GM21717 (cell line): ENCODE data around the gene TOMM34.

ENCODE experiments used
- ATAC-seq: cut with Tn5 transposase; IDR thresholded peaks from one replicate; pipeline ENCODE4 v1.9.1; 2021; ENCODE audit warnings: mild to moderate bottlenecking, moderate library complexity; ENCODE audit not compliant: unreplicated experiment

The TOMM34 gene

GRCh38 chr20:44963325-44964215, 3.4 kb upstream of the TOMM34 start:
- ATAC-seq = no peak

GRCh38 chr20:44962483-44962882, 2.3 kb upstream of the TOMM34 start:
- no peak for ATAC-seq

- no peak for ATAC-seq
Observed at GRCh38 chr20:44961870-44962267, 1.7 kb upstream of the TOMM34 start.

- no peak for ATAC-seq
Observed at GRCh38 chr20:44961011-44961869, 1.0 kb upstream of the TOMM34 start.

- peak; percentile 17 for ATAC-seq
Observed at GRCh38 chr20:44959638-44960102, 527 bp downstream of the TOMM34 start.

DNA sequence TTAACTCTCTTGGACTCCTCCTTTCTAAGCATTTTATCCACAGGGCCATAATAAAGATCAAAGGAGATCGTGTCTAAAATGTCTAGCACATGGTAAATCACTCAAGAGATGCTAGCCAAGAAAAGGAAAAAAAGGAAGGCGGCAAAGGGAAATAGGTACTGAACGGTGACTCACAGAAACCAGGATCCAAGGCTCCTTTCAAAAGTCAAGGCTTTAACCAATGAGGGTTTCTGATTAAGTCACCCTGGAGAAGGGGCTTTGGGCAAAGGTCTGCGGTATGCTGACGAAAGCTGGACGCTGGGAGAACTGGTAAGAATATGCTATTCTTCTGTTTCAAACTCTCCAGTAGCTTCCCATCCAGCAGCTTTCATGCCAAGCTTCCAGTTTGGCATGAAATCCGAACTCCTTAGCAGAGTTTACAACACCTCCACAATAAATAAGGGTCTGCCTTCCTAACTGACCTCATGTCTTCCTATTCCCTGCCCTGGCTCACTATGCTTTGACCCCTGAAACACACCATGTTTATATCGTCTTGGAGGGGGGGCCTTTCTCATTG, 1.0 kb downstream of the TOMM34 start:
- ATAC-seq = no peak

DNA sequence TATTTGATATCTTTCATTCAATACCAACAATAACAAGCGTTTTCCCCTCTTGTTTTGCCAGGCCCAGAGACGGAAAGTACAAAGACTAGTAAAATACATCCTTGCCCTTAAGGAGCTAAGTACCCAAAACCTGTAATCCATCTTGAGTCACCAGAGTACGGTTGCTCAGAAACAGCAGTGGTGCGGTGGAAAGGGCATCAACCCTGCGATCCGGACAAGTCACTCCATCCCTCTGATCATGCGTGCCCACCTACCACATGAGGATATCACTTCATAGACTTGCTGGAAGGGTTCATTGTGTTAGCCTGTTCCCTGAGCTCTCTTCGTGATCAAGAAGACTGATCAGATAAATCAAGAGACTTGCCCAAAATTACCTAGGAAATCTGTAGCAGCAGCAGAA, 1.9 kb downstream of the TOMM34 start:
- no peak for ATAC-seq

GRCh38 chr20:44956410-44956809, 3.8 kb downstream of the TOMM34 start:
- ATAC-seq = no peak

GRCh38 chr20:44955270-44955669, 4.9 kb downstream of the TOMM34 start:
- ATAC-seq = no peak

DNA sequence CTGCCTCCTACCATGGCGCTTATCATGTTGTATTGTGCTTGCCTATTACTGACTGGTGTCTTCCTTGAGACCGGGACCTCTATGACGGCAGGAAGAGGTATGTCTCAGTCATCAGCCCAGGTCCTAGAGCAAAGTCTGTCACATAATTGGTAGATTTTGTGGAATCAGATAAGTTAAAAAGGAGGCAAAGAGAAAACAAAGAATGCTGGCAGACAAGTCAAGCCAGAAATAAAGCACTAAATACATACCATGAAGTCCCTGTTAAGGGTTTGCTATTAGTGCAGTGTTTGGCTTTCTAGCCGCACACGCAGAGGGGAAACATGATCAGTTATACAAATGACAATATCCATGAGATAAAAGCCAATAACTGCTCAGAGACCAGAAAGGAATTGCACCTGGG, 6.0 kb downstream of the TOMM34 start:
- no peak for ATAC-seq

GRCh38 chr20:44952731-44953130, 7.5 kb downstream of the TOMM34 start:
- ATAC-seq = no peak

DNA sequence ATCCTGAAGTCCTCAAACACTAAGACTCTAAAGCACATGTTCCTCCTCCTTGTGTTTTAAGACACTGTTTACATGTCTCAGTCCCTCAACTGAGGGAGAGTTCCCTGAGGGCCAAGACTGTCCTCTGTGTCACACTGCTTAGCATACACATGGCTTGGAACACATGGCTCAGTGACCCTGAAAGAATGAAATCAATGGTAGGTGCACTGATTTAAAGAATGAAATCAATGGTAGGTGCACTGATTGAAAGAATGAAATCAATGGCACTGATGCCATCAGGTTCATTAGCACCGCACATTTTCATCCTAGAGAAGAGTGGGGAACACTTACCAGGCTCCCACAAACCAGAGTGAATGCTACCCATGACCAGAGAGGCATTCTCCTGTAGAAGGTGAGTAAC, 9.8 kb downstream of the TOMM34 start:
- ATAC-seq = no peak

- no peak for ATAC-seq
Observed at GRCh38 chr20:44948513-44948912, 11.7 kb downstream of the TOMM34 start.

- no peak for ATAC-seq
Observed at GRCh38 chr20:44948107-44948506, 12.1 kb downstream of the TOMM34 start.

DNA sequence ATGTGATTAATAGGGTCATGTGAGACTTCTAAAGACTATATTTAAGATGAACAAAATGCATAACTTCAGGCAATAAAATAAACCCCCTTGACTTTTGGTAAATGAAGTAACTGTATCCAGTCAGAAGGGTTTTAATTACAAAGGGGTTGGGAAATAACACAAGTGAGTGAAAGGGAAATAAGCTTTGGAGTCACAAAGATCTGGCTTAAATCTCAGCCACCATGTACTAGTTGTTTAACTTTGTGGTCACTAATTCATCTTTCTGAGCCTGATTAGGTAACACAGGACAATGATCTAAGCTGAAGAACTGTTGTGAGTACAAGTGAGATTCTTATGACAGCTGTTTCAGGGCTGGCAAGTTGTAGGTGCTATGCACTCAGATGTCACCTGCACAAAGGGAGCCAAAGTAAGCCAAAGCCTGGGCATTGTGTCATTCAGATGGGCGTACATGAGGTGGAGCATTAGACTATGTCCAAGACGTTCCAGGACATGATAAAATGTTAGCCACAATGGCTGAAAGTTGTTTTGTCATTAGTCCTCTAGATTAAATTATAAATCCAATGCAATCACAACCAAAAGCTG, 13.8 kb downstream of the TOMM34 start:
- ATAC-seq = no peak

- no peak for ATAC-seq
Observed at GRCh38 chr20:44945261-44945660, 14.9 kb downstream of the TOMM34 start.

DNA sequence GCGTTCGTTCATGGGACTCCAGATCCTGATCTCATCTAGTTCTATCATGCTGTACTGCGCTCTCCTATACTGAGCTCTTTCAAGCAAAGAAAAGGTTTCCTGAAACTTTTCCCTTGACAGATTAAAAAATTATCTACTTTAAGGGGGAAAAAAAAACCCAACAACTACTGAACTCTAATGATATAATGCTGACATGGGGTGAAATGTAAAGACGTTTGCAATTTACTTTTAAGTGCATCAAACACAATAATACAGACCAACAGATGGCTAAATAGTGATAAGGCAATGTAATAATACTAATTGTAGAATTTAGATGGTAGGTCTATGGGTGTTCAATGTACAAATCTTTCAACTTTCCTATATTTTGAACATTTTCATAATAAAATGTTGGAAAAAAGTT, 16.4 kb downstream of the TOMM34 start:
- ATAC-seq = no peak

- ATAC-seq = no peak
Observed at GRCh38 chr20:44942264-44942973, 17.8 kb downstream of the TOMM34 start.

- ATAC-seq = no peak
Observed at GRCh38 chr20:44941120-44941691, 19.0 kb downstream of the TOMM34 start.

- no peak for ATAC-seq
Observed at GRCh38 chr20:44938637-44939036, 21.6 kb downstream of the TOMM34 start.
